IMR-90 (cell line): ENCODE measurements around the gene SLC19A1. TPM values are rescaled to one million over a fixed set of nuclear protein-coding genes. Genes with fewer than 3 reads are reported as not detected.

Experiments used
- ATAC-seq: fragments of 200-7000 bp; cut with Tn5 transposase; 2 replicates; pipeline ENCODE4 v1.9.1; 2020; ENCODE audit warnings: low read depth, mild to moderate bottlenecking, moderate library complexity
- BruUV-seq: library from RNA; stranded (reverse); fragments of 400-500 nt; replicated peaks from 2 replicates; lab custom pipeline; 2021; lab: Mats Ljungman, UMichigan
- CTCF ChIA-PET: fragments of 300-600 bp; formaldehyde crosslinking; extraction: SDS; loops from one replicate; lab custom pipeline; 2021; ENCODE audit warnings: antibody characterized with exemption; lab: Yijun Ruan, JAX
- POLR2A ChIA-PET: fragments of 300-600 bp; sonication (Branson Sonifier 250); formaldehyde crosslinking; loops from one replicate; lab custom pipeline; 2022; ENCODE audit warnings: antibody characterized with exemption; ENCODE audit not compliant: unreplicated experiment; lab: Charles Lee
- DNase-seq: peaks from one replicate; pipeline ENCODE4 v3.0.0; 2013
- H2AFZ ChIP-seq: replicated peaks from 2 replicates; pipeline ENCODE3; 2013; ENCODE audit warnings: low read length, mild to moderate bottlenecking; ENCODE audit not compliant: poor library complexity
- H2AK5ac ChIP-seq: 2 replicates; pipeline ENCODE4 v1.6.1; 2013; ENCODE audit warnings: low read depth, low read length, inconsistent platforms
- H2AK9ac ChIP-seq: replicated peaks from 2 replicates; pipeline ENCODE3; 2013; ENCODE audit warnings: mild to moderate bottlenecking, low read depth, low read length, moderate library complexity; ENCODE audit not compliant: poor library complexity
- H2BK120ac ChIP-seq: 2 replicates; pipeline ENCODE4 v1.6.1; 2013; ENCODE audit warnings: low read depth, low read length, inconsistent platforms
- H2BK15ac ChIP-seq: 3 replicates; pipeline ENCODE4 v1.6.1; 2013; ENCODE audit warnings: low read depth, low read length, inconsistent platforms
- H2BK20ac ChIP-seq: 2 replicates; pipeline ENCODE4 v1.6.1; 2013; ENCODE audit warnings: low read depth, mild to moderate bottlenecking, inconsistent platforms, low read length, moderate library complexity
- H2BK5ac ChIP-seq: 2 replicates; pipeline ENCODE4 v1.6.1; 2013; ENCODE audit warnings: mild to moderate bottlenecking, low read depth, low read length, inconsistent platforms; ENCODE audit not compliant: poor library complexity, severe bottlenecking
- H3K14ac ChIP-seq: replicated peaks from 2 replicates; pipeline ENCODE4 v1.6.1; 2013; ENCODE audit warnings: low read depth, low read length, inconsistent platforms
- H3K18ac ChIP-seq: 2 replicates; pipeline ENCODE4 v1.6.1; 2013; ENCODE audit warnings: low read depth, low read length, control low read depth
- H3K23ac ChIP-seq: 2 replicates; pipeline ENCODE4 v1.6.1; 2013; ENCODE audit warnings: low read depth, low read length, inconsistent platforms
- H3K27ac ChIP-seq: 2 replicates; pipeline ENCODE4 v1.5.1; 2013; ENCODE audit warnings: mild to moderate bottlenecking, control low read depth, low read length; ENCODE audit not compliant: insufficient read depth
- H3K27me3 ChIP-seq: 2 replicates; pipeline ENCODE4 v1.6.1; 2013; ENCODE audit warnings: low read length; ENCODE audit not compliant: control insufficient read depth, insufficient read depth
- H3K36me3 ChIP-seq: 2 replicates; pipeline ENCODE4 v1.6.1; 2013; ENCODE audit warnings: low read length, mixed read lengths; ENCODE audit not compliant: control insufficient read depth, insufficient read depth
- H3K4ac ChIP-seq: 2 replicates; pipeline ENCODE4 v1.6.1; 2013; ENCODE audit warnings: low read depth, low read length, inconsistent platforms
- H3K4me1 ChIP-seq: 2 replicates; pipeline ENCODE4 v1.6.1; 2013; ENCODE audit warnings: low read length, mixed read lengths; ENCODE audit not compliant: control insufficient read depth, insufficient read depth
- H3K4me2 ChIP-seq: 2 replicates; pipeline ENCODE4 v1.6.1; 2013; ENCODE audit warnings: low read depth, mild to moderate bottlenecking, control low read depth, low read length, moderate library complexity
- H3K4me3 ChIP-seq: 2 replicates; pipeline ENCODE4 v1.5.1; 2013; ENCODE audit warnings: low read depth, mild to moderate bottlenecking, control low read depth, low read length, moderate library complexity; ENCODE audit not compliant: insufficient read depth
- H3K56ac ChIP-seq: 2 replicates; pipeline ENCODE4 v1.6.1; 2013; ENCODE audit warnings: low read length, inconsistent platforms; ENCODE audit not compliant: insufficient read depth; ENCODE audit errors: extremely low read depth
- H3K79me1 ChIP-seq, 2 experiments: 2 replicates each; pipeline ENCODE4 v1.6.1; 2013; ENCODE audit warnings: low read length in 2 of 2, inconsistent platforms in 1 of 2, low read depth in 1 of 2
- H3K9ac ChIP-seq: 2 replicates; pipeline ENCODE4 v1.6.1; 2013; ENCODE audit warnings: low read depth, low read length, control low read depth
- H3K9me1 ChIP-seq: 2 replicates; pipeline ENCODE4 v1.6.1; 2013; ENCODE audit warnings: low read length, inconsistent platforms; ENCODE audit not compliant: insufficient read depth
- H3K9me3 ChIP-seq: 2 replicates; pipeline ENCODE4 v1.6.1; 2013; ENCODE audit warnings: low read length; ENCODE audit not compliant: control insufficient read depth, insufficient read depth
- H4K20me1 ChIP-seq: 2 replicates; pipeline ENCODE4 v1.6.1; 2013; ENCODE audit warnings: low read length, inconsistent platforms; ENCODE audit not compliant: insufficient read depth
- H4K5ac ChIP-seq: 2 replicates; pipeline ENCODE4 v1.6.1; 2013; ENCODE audit warnings: mild to moderate bottlenecking, low read depth, low read length, control low read depth
- H4K8ac ChIP-seq, 2 experiments: 2 replicates each; pipeline ENCODE4 v1.6.1; 2013; ENCODE audit warnings: low read depth in 2 of 2, low read length in 2 of 2, control low read depth in 1 of 2, inconsistent platforms in 1 of 2
- H4K91ac ChIP-seq: 2 replicates; pipeline ENCODE4 v1.6.1; 2013; ENCODE audit warnings: low read depth, low read length, inconsistent platforms; ENCODE audit not compliant: insufficient read depth
- BHLHE40 ChIP-seq: fragments of 150-350 bp; IDR thresholded peaks from 2 replicates; pipeline ENCODE4 v1.6.1; 2016; ENCODE audit warnings: mild to moderate bottlenecking, low read depth, low read length
- CEBPB ChIP-seq: IDR thresholded peaks from 2 replicates; pipeline ENCODE4 v1.6.1; 2012; ENCODE audit warnings: low read depth, low read length, improper control_type of control experiment
- CHD1 ChIP-seq: IDR thresholded peaks from 2 replicates; pipeline ENCODE4 v1.6.1; 2012; ENCODE audit warnings: low read depth, low read length, improper control_type of control experiment
- CTCF ChIP-seq: conservative IDR thresholded peaks from 2 replicates; pipeline ENCODE4 v1.5.1; 2012; ENCODE audit warnings: mild to moderate bottlenecking, low read depth, low read length, improper control_type of control experiment
- ELK1 ChIP-seq: fragments of 150-350 bp; IDR thresholded peaks from 2 replicates; pipeline ENCODE4 v1.6.1; 2016; ENCODE audit warnings: low read depth, mild to moderate bottlenecking, low read length, moderate library complexity, borderline replicate concordance
- FOS ChIP-seq: fragments of 150-350 bp; IDR thresholded peaks from 2 replicates; pipeline ENCODE4 v1.6.1; 2016; ENCODE audit warnings: low read depth, low read length
- MAFK ChIP-seq: IDR thresholded peaks from 2 replicates; pipeline ENCODE4 v1.6.1; 2012; ENCODE audit warnings: low read depth, low read length, improper control_type of control experiment
- MAZ ChIP-seq: IDR thresholded peaks from 2 replicates; pipeline ENCODE4 v1.6.1; 2012; ENCODE audit warnings: low read depth, mild to moderate bottlenecking, low read length, improper control_type of control experiment, moderate library complexity, borderline replicate concordance
- MXI1 ChIP-seq: IDR thresholded peaks from 2 replicates; pipeline ENCODE4 v1.6.1; 2012; ENCODE audit warnings: low read depth, mild to moderate bottlenecking, low read length, moderate library complexity, borderline replicate concordance
- NFE2L2 ChIP-seq: fragments of 150-350 bp; IDR thresholded peaks from 2 replicates; pipeline ENCODE4 v1.6.1; 2016; ENCODE audit warnings: low read depth, mild to moderate bottlenecking, low read length
- POLR2A ChIP-seq: IDR thresholded peaks from 2 replicates; pipeline ENCODE4 v1.6.1; 2012; ENCODE audit warnings: mild to moderate bottlenecking, low read depth, low read length
- RAD21 ChIP-seq: IDR thresholded peaks from 2 replicates; pipeline ENCODE4 v1.6.1; 2012; ENCODE audit warnings: low read length, improper control_type of control experiment
- RCOR1 ChIP-seq: IDR thresholded peaks from 2 replicates; pipeline ENCODE4 v1.6.1; 2012; ENCODE audit warnings: mild to moderate bottlenecking, low read length, improper control_type of control experiment; ENCODE audit not compliant: insufficient replicate concordance
- RFX5 ChIP-seq: IDR thresholded peaks from 2 replicates; pipeline ENCODE4 v1.8.0; 2012; ENCODE audit warnings: low read depth, mild to moderate bottlenecking, low read length, moderate library complexity
- SMC3 ChIP-seq: fragments of 150-350 bp; IDR thresholded peaks from 2 replicates; pipeline ENCODE4 v1.6.1; 2016; ENCODE audit warnings: low read depth, mild to moderate bottlenecking, antibody characterized with exemption, low read length, moderate library complexity
- USF2 ChIP-seq: fragments of 150-350 bp; IDR thresholded peaks from 2 replicates; pipeline ENCODE4 v1.6.1; 2017; ENCODE audit warnings: mild to moderate bottlenecking, antibody characterized with exemption, low read length, low read depth
- whole genome bisulfite sequencing, 2 experiments: methylation state at CpG; one replicate each; pipeline versions ENCODE4 v1.1.5 to v1.1.7; 2013; ENCODE audit warnings: missing lambda C conversion rate in 2 of 2; ENCODE audit not compliant: insufficient read length in 1 of 2; ENCODE audit errors: extremely low coverage in 2 of 2; 5-methylcytosine and 5-hydroxymethylcytosine counted together
- dilution Hi-C: fragments of 300-500 bp; cut with HindIII; formaldehyde crosslinking; loops from one replicate; pipeline ENCODE4 v1.14.3; 2018; ENCODE audit warnings: low sequenced_read_pairs; ENCODE audit not compliant: unreplicated experiment
- in situ Hi-C: fragments of 300-500 bp; cut with MboI; formaldehyde crosslinking; loops from 3 replicates; pipeline ENCODE4 v1.14.3; 2019; ENCODE audit warnings: low sequenced_read_pairs, inconsistent platforms, mixed read lengths
- intact Hi-C: fragments of 100-400 bp; cut with micrococcal nuclease; formaldehyde crosslinking; loops from 2 replicates; pipeline ENCODE4 v1.10.0; 2022
- polyA plus RNA-seq, 3 experiments: library from polyadenylated mRNA; depleted of rRNA; stranded (reverse); fragments of >200 nt; gene quantifications; 2 replicates each; pipeline ENCODE4 v1.2.3, GENCODE V29; 2012; ENCODE audit warnings: low replicate concordance in 1 of 3
- total RNA-seq: library from RNA; depleted of rRNA; stranded (reverse); fragments of >200 nt; gene quantifications from 2 replicates; pipeline ENCODE4 v1.2.3, GENCODE V29; 2012

SLC19A1 gene
- total and polyA plus RNA-seq, 2 of the 4 experiments (the other 2 are of a cell fraction) = 2.2 to 16.2 TPM

GRCh38 chr21:45552696-45553391, 10.6 kb upstream of the SLC19A1 start:
- Histone ChIP-seq H2AK5ac (peak overlapping the region; percentile 39; the same call in 1 of the 2 replicates), H2BK20ac (no peak overlapping the region), H3K4ac (no peak overlapping the region), H3K9me3 (no peaks in the 10 kb centered on the region), H4K91ac (no peak overlapping the region), H3K14ac (no peak overlapping the region), H3K9me1 (0 out of 2 replicates have a peak, but pooled peaks cover 9% of the 10 kb centered on the region), H3K56ac (no peak overlapping the region), H3K36me3 (no peaks in the 10 kb centered on the region), H4K5ac (no peak overlapping the region), H3K4me1 (peaks cover 2% of the 10 kb centered on the region; the same call in 1 of the 2 replicates), H3K23ac (no peak overlapping the region), H4K8ac (no peak overlapping the region), H4K20me1 (no peaks in the 10 kb centered on the region), H3K79me1 (no peaks in the 10 kb centered on the region), H3K18ac (no peak overlapping the region), H3K27me3 (peaks cover 1% of the 10 kb centered on the region), H3K27ac (no peak overlapping the region), H2BK15ac (no peak overlapping the region), H3K4me3 (no peak overlapping the region), H2BK120ac (no peak overlapping the region), H2BK5ac (no peak overlapping the region), H2AFZ (peak overlapping the region; percentile 23), H3K4me2 (no peak overlapping the region), H3K9ac (no peak overlapping the region), H2AK9ac (peak overlapping the region; percentile 82)
- CTCF ChIA-PET = no interaction called here
- no peak for ATAC-seq
- in situ Hi-C loops (no loop called here), dilution Hi-C loops (no loop called here), intact Hi-C loops (no loop called here)
- WGBS, 2 experiments = 93% methylated on average over 8 of the region's 29 CpGs; no CpG with 5 or more reads in 1 of the 2 experiments
- no peak for TF ChIP-seq ELK1
- no peak for TF ChIP-seq NFE2L2
- TF ChIP-seq CTCF = no peak
- TF ChIP-seq CHD1 = no peak
- TF ChIP-seq MXI1 = no peak
- TF ChIP-seq RFX5 = no peak
- TF ChIP-seq USF2 = no peak
- TF ChIP-seq RAD21 = no peak
- TF ChIP-seq BHLHE40 = no peak
- TF ChIP-seq POLR2A = no peak
- TF ChIP-seq SMC3 = no peak
- TF ChIP-seq CEBPB = no peak
- no peak for TF ChIP-seq RCOR1
- no peak for TF ChIP-seq MAZ
- TF ChIP-seq FOS = no peak
- TF ChIP-seq MAFK = no peak
- DNase-seq = no peak
- BruUV-seq = no TSS peak
- POLR2A ChIA-PET = no interaction called here
